MM.1S (cell line): Measurements from ENCODE around the gene MAD1L1.

ENCODE experiments used
- CTCF ChIP-seq: fragments of 300-600 bp; sonication (generic); IDR thresholded peaks from 2 replicates; pipeline ENCODE4 v1.5.1; 2016; ENCODE audit warnings: antibody characterized with exemption, low read length, mixed read lengths
- EZH2 ChIP-seq: fragments of 300-600 bp; sonication (generic); optimal IDR thresholded peaks from 2 replicates; pipeline ENCODE3; 2017; ENCODE audit warnings: low read depth, mild to moderate bottlenecking, antibody characterized with exemption, low read length, mixed read lengths

GRCh38 chr7:2255145-2256139 is 22.7 kb upstream of the MAD1L1 start:
- TF ChIP-seq CTCF (no peak), EZH2 (no peak)
